Lung (tissue), 12 donors: Measurements from ENCODE around the gene USP32. TPM values are rescaled to one million over a fixed set of nuclear protein-coding genes. Genes with fewer than 3 reads are reported as not detected.

Experiments
- ATAC-seq: fragments of 200-7000 bp; cut with Tn5 transposase; one replicate; pipeline ENCODE4 v1.9.1; 2020; ENCODE audit warnings: moderate number of reproducible peaks; ENCODE audit not compliant: insufficient read depth, low FRiP score
- DNase-seq, 3 donors: peaks; one replicate each; pipeline ENCODE4 v3.0.0-alpha.2; 2013 to 2017
- H3K27ac ChIP-seq, 2 donors: one replicate each; pipeline ENCODE4 v1.5.1; 2013; ENCODE audit warnings: mild to moderate bottlenecking in 2 of 2, moderate library complexity in 2 of 2, control low read depth in 1 of 2, inconsistent platforms in 1 of 2, low read depth in 1 of 2, low read length in 1 of 2
- H3K27me3 ChIP-seq, 3 donors: one replicate each; pipeline ENCODE4 v1.5.1; 2013; ENCODE audit warnings: low read length in 2 of 3; ENCODE audit not compliant: control insufficient read depth in 3 of 3, insufficient read depth in 3 of 3
- H3K36me3 ChIP-seq, 4 donors: one replicate each; pipeline ENCODE4 v1.5.1; 2013; ENCODE audit warnings: low read length in 4 of 4, mild to moderate bottlenecking in 1 of 4, moderate library complexity in 1 of 4; ENCODE audit not compliant: control insufficient read depth in 4 of 4, insufficient read depth in 4 of 4
- H3K4me1 ChIP-seq, 5 donors: one replicate each; pipeline ENCODE4 v1.5.1; 2013; ENCODE audit warnings: low read length in 5 of 5, mild to moderate bottlenecking in 2 of 5, moderate library complexity in 1 of 5; ENCODE audit not compliant: control insufficient read depth in 5 of 5, insufficient read depth in 5 of 5
- H3K4me3 ChIP-seq: one replicate; pipeline ENCODE4 v1.5.1; 2013; ENCODE audit warnings: mild to moderate bottlenecking, control low read depth, moderate library complexity
- H3K9ac ChIP-seq, 2 donors: one replicate each; pipeline ENCODE4 v1.5.1; 2013; ENCODE audit warnings: low read length in 2 of 2, control low read depth in 1 of 2; ENCODE audit not compliant: insufficient read depth in 1 of 2
- H3K9me3 ChIP-seq, 4 donors: one replicate each; pipeline ENCODE4 v1.5.1; 2013; ENCODE audit warnings: low read length in 3 of 4, mild to moderate bottlenecking in 1 of 4, moderate library complexity in 1 of 4; ENCODE audit not compliant: control insufficient read depth in 4 of 4, insufficient read depth in 3 of 4
- CTCF ChIP-seq: IDR thresholded peaks from 2 replicates; pipeline ENCODE4 v1.5.1; 2012; ENCODE audit warnings: mild to moderate bottlenecking; ENCODE audit errors: control extremely low read depth, extremely low read depth
- WGBS, 2 donors: extraction: QIAGEN DNeasy Blood & Tissue Kit; methylation state at CpG; one replicate each; pipeline ENCODE4 v1.1.7; 2013; 5-methylcytosine and 5-hydroxymethylcytosine counted together
- polyA plus RNA-seq, 2 donors: library from polyadenylated mRNA; stranded (reverse); fragments of 200-250 nt; gene quantifications; one replicate each; pipeline ENCODE4 v1.2.1, GENCODE V29; 2013
- total RNA-seq, 2 donors: library from RNA; depleted of rRNA in 1 of 2; stranded (reverse); fragments of >200 nt in 1 of 2; gene quantifications; one replicate each; pipeline ENCODE4 v1.2.1, GENCODE V29; 2014 to 2021
- donor health status: control.
- donor health status: control.
- donor health status: Bipolar disorder and iron deficiency.
- donor health status: healthy.
- donor health status: DM: yes; HTN: yes; CAD: no.

The USP32 gene
- total and polyA plus RNA-seq, 4 donors = 18.2 to 96.6 (median 51.1) TPM

- no peak overlapping the region for H3K4me3 ChIP-seq
- WGBS, 2 donors = 99 to 100% methylated on average over 2 of the region's 2 CpGs
- no peaks in the 10 kb centered on the region for H3K36me3 ChIP-seq
- no peak overlapping the region for H3K9ac ChIP-seq
- no peak overlapping the region for H3K27ac ChIP-seq
- DNase-seq (no peak), ATAC-seq (no peak)
- TF ChIP-seq CTCF = no peak
- H3K27me3 ChIP-seq = no peaks in the 10 kb centered on the region
- H3K4me1 ChIP-seq = peaks cover 0 to 4% (median 0%) of the 10 kb centered on the region in 5 donors
- no peaks in the 10 kb centered on the region for H3K9me3 ChIP-seq
Observed at GRCh38 chr17:60369727-60370126, 22.2 kb downstream of the USP32 start.

- ATAC-seq (no peak), DNase-seq (no peak)
- H3K36me3 ChIP-seq = no peaks in the 10 kb centered on the region
- H3K4me3 ChIP-seq = no peak overlapping the region
- no peaks in the 10 kb centered on the region for H3K27me3 ChIP-seq
- H3K9ac ChIP-seq = no peak overlapping the region
- WGBS, 2 donors = 54 to 82% methylated on average over 3 of the region's 3 CpGs
- TF ChIP-seq CTCF = no peak
- H3K4me1 ChIP-seq = peaks cover 0 to 1% (median 0%) of the 10 kb centered on the region in 5 donors
- no peaks in the 10 kb centered on the region for H3K9me3 ChIP-seq
- H3K27ac ChIP-seq = no peak overlapping the region
Observed at GRCh38 chr17:60363700-60364405, 28.1 kb downstream of the USP32 start.

- WGBS, 2 donors = 70 to 80% methylated on average over 4 of the region's 4 CpGs
- ATAC-seq = no peak
- no peak for TF ChIP-seq CTCF
- Histone ChIP-seq H3K36me3 (no peaks in the 10 kb centered on the region), H3K4me1 (peaks cover 0 to 1% (median 0%) of the 10 kb centered on the region in 5 donors), H3K27ac (no peak overlapping the region), H3K9me3 (no peaks in the 10 kb centered on the region), H3K27me3 (no peaks in the 10 kb centered on the region), H3K4me3 (no peak overlapping the region), H3K9ac (no peak overlapping the region)
- no peak for DNase-seq
Observed at GRCh38 chr17:60362329-60362728, 29.6 kb downstream of the USP32 start.

GRCh38 chr17:60361889-60362288 is 30.0 kb downstream of the USP32 start:
- Histone ChIP-seq H3K9ac (no peak overlapping the region), H3K27me3 (no peaks in the 10 kb centered on the region), H3K9me3 (no peaks in the 10 kb centered on the region), H3K36me3 (no peaks in the 10 kb centered on the region), H3K4me1 (peaks cover 0 to 3% (median 0%) of the 10 kb centered on the region in 5 donors), H3K27ac (no peak overlapping the region), H3K4me3 (no peak overlapping the region)
- ATAC-seq (no peak), DNase-seq (no peak)
- WGBS, 2 donors = 91 to 93% methylated on average over 2 of the region's 2 CpGs
- no peak for TF ChIP-seq CTCF
